ENCODE data around the gene MALRD1.

The MALRD1 gene

GRCh38 chr10:19048489-19048888 lies at the start of gene MALRD1:
MALRD1 (plus strand) TSS chr10:19048801; CDS start chr10:19048939, 138 bp downstream.
- H3K4me1 ChIP-seq (ENCODE audit: insufficient read depth, low read length) = no peaks in the 10 kb centered on the region
- no peak within 1 kb of the TSS for H3K9ac ChIP-seq (ENCODE audit: low read length)
- H3K9me3 ChIP-seq (ENCODE audit: low read length) = no peaks in the 10 kb centered on the region
- no peak within 1 kb of the TSS for H3K4me3 ChIP-seq (ENCODE audit: low read depth in 1 of 2, low read length in 2 of 2)
- H3K27me3 ChIP-seq (ENCODE audit: control insufficient read depth in 1 of 2, insufficient read depth in 2 of 2, low read length in 2 of 2) = no peaks in the 10 kb centered on the region
- no peak within 1 kb of the TSS for H3K27ac ChIP-seq (ENCODE audit: low read depth, low read length)
- no peaks in the 10 kb centered on the region for H3K36me3 ChIP-seq (ENCODE audit: insufficient read depth, low read length)

GRCh38 chr10:19003341-19003740 lies 45.3 kb upstream of the MALRD1 start:
- Histone ChIP-seq H3K4me3 (ENCODE audit: low read depth in 1 of 2, low read length in 2 of 2) (no peak overlapping the region), H3K9ac (ENCODE audit: low read length) (no peak overlapping the region), H3K27ac (ENCODE audit: low read depth, low read length) (no peak overlapping the region), H3K36me3 (ENCODE audit: insufficient read depth, low read length) (no peaks in the 10 kb centered on the region), H3K4me1 (ENCODE audit: insufficient read depth, low read length) (no peaks in the 10 kb centered on the region), H3K27me3 (ENCODE audit: control insufficient read depth in 1 of 2, insufficient read depth in 2 of 2, low read length in 2 of 2) (no peaks in the 10 kb centered on the region), H3K9me3 (ENCODE audit: low read length) (no peaks in the 10 kb centered on the region)

- Histone ChIP-seq H3K4me3 (ENCODE audit: low read depth in 1 of 2, low read length in 2 of 2) (no peak overlapping the region), H3K36me3 (ENCODE audit: insufficient read depth, low read length) (no peaks in the 10 kb centered on the region), H3K9ac (ENCODE audit: low read length) (no peak overlapping the region), H3K27ac (ENCODE audit: low read depth, low read length) (no peak overlapping the region), H3K4me1 (ENCODE audit: insufficient read depth, low read length) (no peaks in the 10 kb centered on the region), H3K27me3 (ENCODE audit: control insufficient read depth in 1 of 2, insufficient read depth in 2 of 2, low read length in 2 of 2) (no peaks in the 10 kb centered on the region), H3K9me3 (ENCODE audit: low read length) (no peaks in the 10 kb centered on the region)
Measured at GRCh38 chr10:19012111-19012510, 36.5 kb upstream of the MALRD1 start.

GRCh38 chr10:19014034-19014433 lies 34.6 kb upstream of the MALRD1 start:
- no peak overlapping the region for H3K4me3 ChIP-seq (ENCODE audit: low read depth in 1 of 2, low read length in 2 of 2)
- H3K36me3 ChIP-seq (ENCODE audit: insufficient read depth, low read length) = no peaks in the 10 kb centered on the region

GRCh38 chr10:19014498-19014897 lies 34.1 kb upstream of the MALRD1 start:
- H3K4me1 ChIP-seq (ENCODE audit: insufficient read depth, low read length) = no peaks in the 10 kb centered on the region
- no peak overlapping the region for H3K27ac ChIP-seq (ENCODE audit: low read depth, low read length)
- H3K9me3 ChIP-seq (ENCODE audit: low read length) = no peaks in the 10 kb centered on the region
- no peaks in the 10 kb centered on the region for H3K36me3 ChIP-seq (ENCODE audit: insufficient read depth, low read length)
- no peaks in the 10 kb centered on the region for H3K27me3 ChIP-seq (ENCODE audit: control insufficient read depth in 1 of 2, insufficient read depth in 2 of 2, low read length in 2 of 2)
- H3K4me3 ChIP-seq (ENCODE audit: low read depth in 1 of 2, low read length in 2 of 2) = no peak overlapping the region
- H3K9ac ChIP-seq (ENCODE audit: low read length) = no peak overlapping the region

More at GRCh38 chr10:19014034-19014433, 34.6 kb upstream of the MALRD1 start:
- Histone ChIP-seq H3K27me3 (ENCODE audit: control insufficient read depth in 1 of 2, insufficient read depth in 2 of 2, low read length in 2 of 2) (no peaks in the 10 kb centered on the region), H3K27ac (ENCODE audit: low read depth, low read length) (no peak overlapping the region), H3K9ac (ENCODE audit: low read length) (no peak overlapping the region), H3K4me1 (ENCODE audit: insufficient read depth, low read length) (no peaks in the 10 kb centered on the region), H3K9me3 (ENCODE audit: low read length) (no peaks in the 10 kb centered on the region)

- H3K27me3 ChIP-seq (ENCODE audit: control insufficient read depth in 1 of 2, insufficient read depth in 2 of 2, low read length in 2 of 2) = no peaks in the 10 kb centered on the region
- no peaks in the 10 kb centered on the region for H3K9me3 ChIP-seq (ENCODE audit: low read length)
- no peaks in the 10 kb centered on the region for H3K4me1 ChIP-seq (ENCODE audit: insufficient read depth, low read length)
- no peaks in the 10 kb centered on the region for H3K36me3 ChIP-seq (ENCODE audit: insufficient read depth, low read length)
- no peak overlapping the region for H3K4me3 ChIP-seq (ENCODE audit: low read depth in 1 of 2, low read length in 2 of 2)
- H3K9ac ChIP-seq (ENCODE audit: low read length) = no peak overlapping the region
- no peak overlapping the region for H3K27ac ChIP-seq (ENCODE audit: low read depth, low read length)
Measured at GRCh38 chr10:19017116-19017890, 31.3 kb upstream of the MALRD1 start.

- Histone ChIP-seq H3K27me3 (ENCODE audit: control insufficient read depth in 1 of 2, insufficient read depth in 2 of 2, low read length in 2 of 2) (no peaks in the 10 kb centered on the region), H3K9me3 (ENCODE audit: low read length) (no peaks in the 10 kb centered on the region), H3K27ac (ENCODE audit: low read depth, low read length) (no peak overlapping the region), H3K4me1 (ENCODE audit: insufficient read depth, low read length) (no peaks in the 10 kb centered on the region), H3K9ac (ENCODE audit: low read length) (no peak overlapping the region), H3K36me3 (ENCODE audit: insufficient read depth, low read length) (no peaks in the 10 kb centered on the region), H3K4me3 (ENCODE audit: low read depth in 1 of 2, low read length in 2 of 2) (no peak overlapping the region)
Measured at GRCh38 chr10:19021162-19021561, 27.4 kb upstream of the MALRD1 start.

GRCh38 chr10:19024611-19025010 lies 24.0 kb upstream of the MALRD1 start:
- H3K27ac ChIP-seq (ENCODE audit: low read depth, low read length) = no peak overlapping the region
- no peaks in the 10 kb centered on the region for H3K27me3 ChIP-seq (ENCODE audit: control insufficient read depth in 1 of 2, insufficient read depth in 2 of 2, low read length in 2 of 2)
- H3K9ac ChIP-seq (ENCODE audit: low read length) = no peak overlapping the region
- H3K4me1 ChIP-seq (ENCODE audit: insufficient read depth, low read length) = no peaks in the 10 kb centered on the region
- no peaks in the 10 kb centered on the region for H3K36me3 ChIP-seq (ENCODE audit: insufficient read depth, low read length)
- H3K9me3 ChIP-seq (ENCODE audit: low read length) = no peaks in the 10 kb centered on the region
- H3K4me3 ChIP-seq (ENCODE audit: low read depth in 1 of 2, low read length in 2 of 2) = no peak overlapping the region

- Histone ChIP-seq H3K9ac (ENCODE audit: low read length) (no peak overlapping the region), H3K27me3 (ENCODE audit: control insufficient read depth in 1 of 2, insufficient read depth in 2 of 2, low read length in 2 of 2) (no peaks in the 10 kb centered on the region), H3K4me3 (ENCODE audit: low read depth in 1 of 2, low read length in 2 of 2) (no peak overlapping the region), H3K9me3 (ENCODE audit: low read length) (no peaks in the 10 kb centered on the region), H3K4me1 (ENCODE audit: insufficient read depth, low read length) (no peaks in the 10 kb centered on the region), H3K27ac (ENCODE audit: low read depth, low read length) (no peak overlapping the region), H3K36me3 (ENCODE audit: insufficient read depth, low read length) (no peaks in the 10 kb centered on the region)
Measured at GRCh38 chr10:19031763-19032162, 16.8 kb upstream of the MALRD1 start.

GRCh38 chr10:19033741-19034140 lies 14.9 kb upstream of the MALRD1 start:
- Histone ChIP-seq H3K36me3 (ENCODE audit: insufficient read depth, low read length) (no peaks in the 10 kb centered on the region), H3K27ac (ENCODE audit: low read depth, low read length) (no peak overlapping the region), H3K9me3 (ENCODE audit: low read length) (no peaks in the 10 kb centered on the region), H3K4me3 (ENCODE audit: low read depth in 1 of 2, low read length in 2 of 2) (no peak overlapping the region), H3K9ac (ENCODE audit: low read length) (no peak overlapping the region), H3K27me3 (ENCODE audit: control insufficient read depth in 1 of 2, insufficient read depth in 2 of 2, low read length in 2 of 2) (no peaks in the 10 kb centered on the region), H3K4me1 (ENCODE audit: insufficient read depth, low read length) (no peaks in the 10 kb centered on the region)

GRCh38 chr10:19041171-19041570 lies 7.4 kb upstream of the MALRD1 start:
- Histone ChIP-seq H3K9ac (ENCODE audit: low read length) (no peak overlapping the region), H3K27me3 (ENCODE audit: control insufficient read depth in 1 of 2, insufficient read depth in 2 of 2, low read length in 2 of 2) (no peaks in the 10 kb centered on the region), H3K4me3 (ENCODE audit: low read depth in 1 of 2, low read length in 2 of 2) (no peak overlapping the region), H3K9me3 (ENCODE audit: low read length) (no peaks in the 10 kb centered on the region), H3K4me1 (ENCODE audit: insufficient read depth, low read length) (no peaks in the 10 kb centered on the region), H3K27ac (ENCODE audit: low read depth, low read length) (no peak overlapping the region), H3K36me3 (ENCODE audit: insufficient read depth, low read length) (no peaks in the 10 kb centered on the region)

- H3K9me3 ChIP-seq (ENCODE audit: low read length) = no peaks in the 10 kb centered on the region
- H3K27me3 ChIP-seq (ENCODE audit: control insufficient read depth in 1 of 2, insufficient read depth in 2 of 2, low read length in 2 of 2) = no peaks in the 10 kb centered on the region
- H3K9ac ChIP-seq (ENCODE audit: low read length) = no peak overlapping the region
- H3K4me3 ChIP-seq (ENCODE audit: low read depth in 1 of 2, low read length in 2 of 2) = no peak overlapping the region
- H3K27ac ChIP-seq (ENCODE audit: low read depth, low read length) = no peak overlapping the region
- H3K36me3 ChIP-seq (ENCODE audit: insufficient read depth, low read length) = no peaks in the 10 kb centered on the region
- H3K4me1 ChIP-seq (ENCODE audit: insufficient read depth, low read length) = no peaks in the 10 kb centered on the region
Measured at GRCh38 chr10:19043431-19043830, 5.2 kb upstream of the MALRD1 start.

All from muscle layer of colon (tissue), 2 donors.